Activated CD4-positive, CD25-positive, alpha-beta regulatory T cell treated with anti-CD3 and anti-CD28 coated beads, Interleukin-2, amount 50 U/mL, for 72 hours (primary cell): ENCODE results near the gene PCGF5.
"Not testable (repeated sequence)": the region's sequence is repeated elsewhere in the genome, so short reads cannot be mapped to it uniquely, and the experiment has no call there.

ENCODE experiments used
- DNase-seq: peaks from one replicate; pipeline ENCODE4 v3.0.0; 2021

PCGF5 gene

GRCh38 chr10:91210435-91210834 is 10.0 kb upstream of the PCGF5 start:
- DNase-seq, result no peak

- DNase-seq, result no peak
Observed at GRCh38 chr10:91211675-91212074, 8.8 kb upstream of the PCGF5 start.

DNA sequence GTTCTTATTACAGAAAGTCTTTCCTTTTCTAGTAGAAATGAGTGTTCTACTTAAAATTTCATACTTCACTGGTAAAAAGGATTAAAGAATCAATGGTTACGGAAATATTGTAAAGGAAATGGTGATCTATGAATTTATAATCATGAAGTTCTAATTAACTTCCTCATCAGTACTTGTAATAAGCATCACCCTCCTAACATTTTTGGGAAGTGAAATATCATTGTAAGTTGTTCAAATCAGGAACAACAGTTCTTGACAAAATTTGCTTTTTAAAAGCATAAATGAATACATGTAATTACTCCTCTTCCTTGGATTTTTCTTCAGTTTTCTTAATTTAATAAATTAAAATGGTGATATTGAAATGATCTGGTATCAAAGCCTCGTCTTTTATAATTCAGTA is 5.6 kb upstream of the PCGF5 start:
- DNase-seq, result no peak

DNA sequence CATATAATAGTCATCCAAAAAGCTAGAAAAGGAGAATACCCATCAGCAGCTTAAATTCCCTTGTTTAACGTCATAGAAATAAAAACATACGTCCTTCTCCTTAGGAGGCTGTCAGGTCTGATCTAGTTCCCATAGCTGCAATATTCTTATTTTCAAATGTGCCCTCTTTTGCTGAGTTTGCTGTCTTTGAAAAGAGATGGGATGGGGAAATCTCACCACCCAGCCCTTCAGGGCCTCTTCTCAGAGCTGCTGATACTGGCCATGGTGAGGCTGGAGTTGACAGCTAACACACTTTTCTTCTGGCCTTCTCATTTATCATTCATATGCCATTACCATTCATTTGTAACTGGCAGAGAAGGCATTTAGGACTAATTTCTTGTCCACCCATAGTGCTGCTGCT is 5.1 kb upstream of the PCGF5 start:
- no peak for DNase-seq

GRCh38 chr10:91219371-91220193 is 881 bp upstream of the PCGF5 start:
- no peak for DNase-seq

DNA sequence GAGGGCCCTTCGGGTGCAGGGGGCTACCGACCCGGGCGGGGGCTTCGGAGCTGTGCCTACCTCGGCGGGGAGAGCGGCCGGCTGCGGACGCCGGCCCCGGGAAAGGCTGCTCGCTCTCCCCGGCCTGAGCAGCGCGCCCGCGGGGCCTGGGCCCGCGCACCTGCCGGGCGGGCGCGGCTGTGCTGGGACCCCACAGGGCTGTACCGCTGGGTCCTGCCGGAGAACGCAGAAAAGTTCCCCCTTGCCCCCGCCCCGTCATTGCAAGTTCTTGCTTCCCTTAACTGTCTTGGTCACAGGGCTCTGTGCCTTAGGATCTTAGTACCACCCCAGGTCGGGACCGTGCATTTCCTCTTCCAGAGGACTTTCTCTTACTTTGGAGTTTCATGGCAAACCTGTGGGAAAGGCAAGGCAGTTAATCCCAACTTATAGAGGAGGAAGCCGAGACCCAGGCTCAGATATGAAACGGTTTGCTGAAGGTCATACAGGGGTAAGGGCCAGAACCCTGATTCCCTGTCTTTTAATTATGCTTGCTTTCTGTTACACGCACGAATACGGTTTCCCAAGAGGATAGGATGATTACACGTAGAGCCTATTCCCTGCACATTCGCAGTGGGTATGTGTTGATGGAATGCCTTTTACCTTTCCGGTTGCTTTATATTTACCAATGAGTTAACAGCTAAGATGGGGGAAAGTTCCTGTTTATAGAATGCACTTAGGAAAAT is 652 bp downstream of the PCGF5 start:
- no peak for DNase-seq

DNA sequence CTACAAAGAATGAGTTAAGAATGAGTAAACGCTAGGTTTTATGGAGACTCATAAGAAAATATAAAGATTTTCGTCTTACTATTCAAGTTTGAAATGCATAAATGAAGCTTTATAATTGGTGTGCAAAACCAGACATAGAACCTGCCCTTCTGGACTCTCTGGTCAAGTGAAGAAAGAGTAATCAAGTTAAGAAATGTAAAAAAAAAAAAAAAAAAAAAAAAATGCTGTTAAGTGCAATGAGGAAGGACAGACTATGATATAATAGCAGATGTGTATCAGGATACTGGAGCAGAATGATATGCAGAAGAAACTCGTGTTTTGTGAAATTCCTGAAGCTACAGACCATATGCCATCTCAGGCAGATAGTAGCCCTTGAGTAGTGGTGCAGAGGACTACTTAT is 5.6 kb downstream of the PCGF5 start:
- no peak for DNase-seq

GRCh38 chr10:91227576-91227975 is 7.1 kb downstream of the PCGF5 start:
- DNase-seq, result no peak

- DNase-seq, result no peak
Observed at GRCh38 chr10:91229683-91230082, 9.2 kb downstream of the PCGF5 start.

DNA sequence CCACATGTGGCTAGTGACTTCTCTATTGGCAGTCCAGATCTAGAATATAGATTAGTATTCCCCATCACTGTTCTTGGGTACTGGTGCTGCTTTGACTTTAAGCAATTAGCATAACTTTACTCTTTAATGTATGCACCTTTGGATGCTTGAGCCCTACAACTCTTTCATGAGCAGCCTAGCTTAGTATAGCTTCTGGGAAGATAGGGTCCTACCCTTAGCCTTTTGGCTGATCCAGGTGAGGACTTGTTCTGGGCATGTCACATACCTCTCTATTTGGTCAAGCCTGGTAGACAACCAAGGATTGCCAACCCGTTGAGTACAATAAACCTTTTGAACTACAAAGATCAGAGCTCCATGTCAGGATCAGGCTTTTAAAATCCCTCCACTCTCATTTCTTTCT is 17.7 kb downstream of the PCGF5 start:
- DNase-seq, result no peak

DNA sequence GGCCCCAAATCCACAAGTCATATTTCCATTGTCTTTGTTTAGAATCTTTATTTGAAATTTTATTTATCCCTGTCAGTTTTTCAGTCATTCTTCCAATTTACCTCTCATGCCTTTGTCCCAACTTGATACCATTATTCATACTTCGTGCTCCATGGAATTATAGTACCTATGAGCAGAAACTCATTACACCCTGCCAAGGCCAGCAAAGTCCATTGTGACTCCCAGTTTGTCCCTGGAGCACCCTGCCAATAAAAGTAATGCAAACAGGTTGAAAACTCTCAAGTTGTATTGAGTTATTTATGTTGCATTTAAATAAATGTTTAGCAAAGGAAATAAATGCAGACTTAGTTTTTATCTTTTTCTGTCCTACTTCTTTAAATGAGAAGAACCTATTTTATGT is 19.3 kb downstream of the PCGF5 start:
- DNase-seq, result no peak

DNA sequence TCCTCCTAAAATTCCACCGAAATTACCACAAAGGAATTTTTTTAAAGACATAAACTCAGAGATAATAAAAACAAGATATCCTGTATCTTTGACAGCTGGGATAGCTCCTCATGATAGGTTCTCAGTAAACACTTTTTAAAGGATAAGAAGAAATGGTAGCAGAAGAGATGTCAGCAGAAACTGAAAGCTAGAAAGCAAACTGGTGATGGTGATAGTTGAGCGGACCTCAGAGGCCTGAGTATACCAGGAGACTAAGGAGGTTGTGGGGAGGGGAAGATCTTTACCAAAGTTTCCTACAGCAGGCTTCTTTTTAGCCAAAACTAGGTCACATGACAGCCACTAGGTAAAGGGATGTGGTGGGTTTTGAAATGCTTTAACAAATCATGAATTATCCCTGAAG is 22.5 kb downstream of the PCGF5 start:
- no peak for DNase-seq

GRCh38 chr10:91247360-91248111 is 27.1 kb downstream of the PCGF5 start:
- DNase-seq, result no peak

- DNase-seq, result no peak
Observed at GRCh38 chr10:91249700-91250099, 29.2 kb downstream of the PCGF5 start.

- no peak for DNase-seq
Observed at GRCh38 chr10:91250341-91250740, 29.9 kb downstream of the PCGF5 start.

DNA sequence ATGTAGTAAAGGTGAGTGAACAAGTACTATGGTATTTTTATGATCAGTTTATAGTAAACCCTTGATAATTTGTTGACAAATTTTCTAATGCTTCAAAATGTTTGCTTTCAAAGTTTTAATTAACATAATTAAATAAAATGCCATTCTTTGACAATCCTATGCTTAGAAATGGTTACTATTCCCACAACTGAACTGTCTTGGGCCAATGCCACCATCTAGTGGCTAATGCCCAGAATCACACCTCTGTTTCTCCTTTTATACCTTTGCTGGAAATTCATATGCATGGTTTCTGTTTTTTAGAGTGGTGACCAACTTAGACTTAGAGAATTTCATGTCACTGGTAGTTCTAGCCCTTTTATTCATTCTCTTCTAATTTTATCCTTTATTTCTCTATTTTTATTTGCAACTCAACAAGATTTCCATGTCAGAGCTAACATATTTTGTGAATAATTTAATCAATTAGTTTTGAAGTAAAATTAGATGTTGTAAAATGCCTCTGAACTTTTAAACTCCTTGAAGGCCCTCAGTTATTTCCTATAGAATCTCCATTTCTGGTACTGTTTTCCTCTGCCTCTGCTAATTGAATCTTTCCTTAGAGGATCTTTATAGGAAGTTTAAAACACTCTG is 31.1 kb downstream of the PCGF5 start:
- no peak for DNase-seq

GRCh38 chr10:91253300-91253699 is 32.8 kb downstream of the PCGF5 start:
- no peak for DNase-seq

- DNase-seq, result no peak
Observed at GRCh38 chr10:91257310-91257709, 36.8 kb downstream of the PCGF5 start.

DNA sequence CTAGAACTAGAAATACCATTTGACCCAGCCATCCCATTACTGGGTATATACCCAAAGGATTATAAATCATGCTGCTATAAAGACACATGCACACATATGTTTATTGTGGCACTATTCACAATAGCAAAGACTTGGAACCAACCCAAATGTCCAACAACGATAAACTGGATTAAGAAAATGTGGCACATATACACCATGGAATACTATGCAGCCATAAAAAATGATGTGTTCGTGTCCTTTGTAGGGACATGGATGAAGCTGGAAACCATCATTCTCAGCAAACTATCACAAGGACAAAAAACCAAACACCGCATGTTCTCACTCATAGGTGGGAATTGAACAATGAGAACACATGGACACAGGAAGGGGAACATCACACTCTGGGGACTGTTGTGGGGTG is 40.0 kb downstream of the PCGF5 start:
- DNase-seq, result not testable (repeated sequence)

DNA sequence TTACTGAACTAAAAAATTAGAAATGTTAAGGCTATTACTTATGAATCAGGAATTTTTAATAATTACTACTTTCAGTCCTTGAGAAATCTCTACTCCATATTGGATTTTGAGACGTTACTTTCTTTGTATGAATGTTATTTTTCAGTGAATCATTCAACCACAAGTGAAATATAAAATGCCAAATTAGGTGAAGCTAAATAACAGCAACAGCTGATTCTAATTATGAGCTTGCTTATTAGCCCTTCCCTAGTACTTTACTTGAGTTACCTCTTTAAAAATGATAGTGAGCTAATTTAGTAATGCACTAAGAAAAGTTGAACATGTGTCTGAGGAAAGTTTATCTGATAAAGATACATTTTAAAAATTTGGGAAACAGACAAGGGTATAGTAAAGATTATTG is 51.4 kb downstream of the PCGF5 start:
- DNase-seq, result no peak

DNA sequence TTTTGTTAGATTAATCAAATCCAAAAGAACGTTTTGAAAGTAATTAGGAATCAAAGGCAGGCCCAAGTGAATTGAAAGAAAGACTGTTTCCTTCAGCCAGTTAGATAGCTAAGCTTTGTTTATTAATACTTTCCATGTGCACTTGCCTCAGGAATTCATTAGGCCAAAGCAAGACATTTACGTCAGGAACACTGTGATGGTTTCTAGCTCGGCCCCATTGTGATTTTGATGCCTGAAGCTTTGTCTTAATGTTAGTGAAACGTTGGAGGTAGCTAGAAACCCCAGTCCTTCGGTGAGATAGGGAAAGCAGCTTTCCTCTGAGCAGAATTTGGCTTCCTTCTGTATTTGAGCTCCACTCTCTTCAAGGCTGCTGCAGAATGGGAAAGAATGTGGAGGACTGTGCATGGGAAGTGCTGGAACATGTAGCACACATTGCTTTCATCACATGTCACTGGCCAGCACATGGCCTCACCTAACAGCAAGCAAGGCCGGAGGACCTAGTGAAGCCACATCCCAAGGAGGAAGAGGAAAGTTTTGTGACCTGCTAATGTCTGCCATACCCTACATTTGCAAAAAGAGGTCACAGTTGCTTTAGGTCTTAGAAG is 64.1 kb downstream of the PCGF5 start:
- no peak for DNase-seq

GRCh38 chr10:91286572-91286971 is 66.1 kb downstream of the PCGF5 start:
- no peak for DNase-seq

DNA sequence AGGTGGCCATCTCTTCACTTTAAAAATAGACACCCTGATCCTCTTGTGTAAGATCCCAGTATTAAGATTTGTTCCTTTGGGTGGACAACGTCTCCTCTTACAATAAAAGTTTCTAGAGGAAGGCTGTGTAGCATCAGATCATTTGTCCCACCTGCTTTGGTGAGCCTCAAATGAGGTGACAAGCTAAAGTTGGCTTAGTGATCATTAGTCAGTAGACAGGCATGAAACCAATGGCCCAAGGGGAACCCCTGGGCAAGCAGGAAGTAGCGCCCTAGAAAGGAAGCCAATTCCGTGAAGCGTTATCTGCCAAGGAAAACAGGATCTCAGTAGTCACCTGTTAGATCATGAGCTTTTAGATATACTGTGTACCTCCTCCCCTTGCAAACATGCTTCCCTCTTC is 66.8 kb downstream of the PCGF5 start:
- no peak for DNase-seq
